Esophagus muscularis mucosa (tissue), 4 donors: ENCODE measurements around the gene THSD7A. TPM values are rescaled to one million over a fixed set of nuclear protein-coding genes. Genes with fewer than 3 reads are reported as not detected.

Experiments
- DNase-seq: peaks from one replicate; pipeline ENCODE4 v3.0.0-alpha.2; 2017; ENCODE audit errors: extremely low spot score
- H3K27ac ChIP-seq, 4 donors: fragments of 200-600 bp; sonication (generic); replicated peaks in 1 of 4; 1 replicate in 3 of 4; 2 replicates in 1 of 4; pipeline ENCODE4 v1.5.1; 2016 to 2019; ENCODE audit warnings: mild to moderate bottlenecking in 1 of 4
- H3K27me3 ChIP-seq, 4 donors: fragments of 200-600 bp; sonication (generic); one replicate each; pipeline versions ENCODE4 v1.5.1 to v1.6.0; 2016 to 2019
- H3K36me3 ChIP-seq, 4 donors: fragments of 200-600 bp; sonication (generic); one replicate each; pipeline ENCODE4 v1.5.1; 2016 to 2019
- H3K4me1 ChIP-seq, 4 donors: fragments of 200-600 bp; sonication (generic); one replicate each; pipeline ENCODE4 v1.5.1; 2016 to 2019
- H3K4me3 ChIP-seq, 4 donors: fragments of 200-600 bp; sonication (generic); 1 replicate in 2 of 4; 2 replicates in 2 of 4; pipeline ENCODE4 v1.5.1; 2016 to 2019; ENCODE audit warnings: mild to moderate bottlenecking in 4 of 4, moderate library complexity in 1 of 4
- H3K9me3 ChIP-seq, 4 donors: fragments of 200-600 bp; sonication (generic); 1 replicate in 3 of 4; 2 replicates in 1 of 4; pipeline ENCODE4 v1.5.1; 2016 to 2019
- EP300 ChIP-seq: sonication (generic); formaldehyde crosslinking; IDR thresholded peaks from one replicate; pipeline ENCODE4 v1.6.1; 2017; ENCODE audit warnings: antibody characterized with exemption
- POLR2A ChIP-seq: fragments of 450-650 bp; IDR thresholded peaks from one replicate; pipeline ENCODE4 v1.6.1; 2017; ENCODE audit warnings: antibody characterized with exemption, moderate library complexity, mild to moderate bottlenecking, low read depth
- POLR2AphosphoS5 ChIP-seq, 2 donors: sonication (generic); formaldehyde crosslinking; IDR thresholded peaks; one replicate each; pipeline ENCODE4 v1.6.1; 2017; ENCODE audit warnings: antibody characterized with exemption in 2 of 2
- WGBS: methylation state at CpG from one replicate; pipeline ENCODE4 v1.1.5; 2018; 5-methylcytosine and 5-hydroxymethylcytosine counted together
- intact Hi-C: fragments of 100-400 bp; cut with DNase I; formaldehyde crosslinking; loops from one replicate; pipeline ENCODE4 v1.15.1; 2023
- total RNA-seq, 4 donors: library from RNA; depleted of rRNA; stranded (reverse); fragments of >200 nt; gene quantifications; one replicate each; pipeline versions ENCODE4 v1.1.0 to v1.2.1, GENCODE V29; 2016
- TF ChIP-seq, protein P1 (sequence below), 3 experiments: fragments of 200-600 bp in 2 of 3; fragments of 450-650 bp in 1 of 3; sonication (generic) in 2 of 3; IDR thresholded peaks; one replicate each; pipeline ENCODE4 v1.5.1; 2017 to 2019; ENCODE audit warnings: antibody characterized with exemption in 3 of 3, mild to moderate bottlenecking in 2 of 3, moderate library complexity in 1 of 3

The THSD7A gene
- total RNA-seq, 4 donors from 2014 or later = 1.2 to 3.8 (median 2.8) TPM

DNA sequence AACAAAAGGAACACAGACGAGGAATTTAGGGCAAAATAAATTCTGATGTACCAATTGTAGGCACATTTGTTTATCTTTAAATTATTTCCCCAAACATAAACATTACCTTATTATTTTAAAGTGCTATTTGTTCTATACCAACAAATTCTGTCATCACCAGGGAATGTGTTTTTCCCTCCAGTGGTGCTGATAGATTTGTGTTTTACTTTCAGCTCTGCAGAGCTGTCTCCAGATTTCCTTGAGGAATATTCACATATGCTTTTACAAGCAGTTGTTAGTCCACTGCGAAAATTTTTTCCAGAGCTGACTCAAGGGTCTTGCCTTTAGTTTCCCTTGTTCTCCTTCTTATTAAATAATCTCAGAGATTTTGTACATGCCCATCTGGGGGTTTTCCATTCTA, 495.6 kb downstream of the THSD7A start:
- WGBS = 45% methylated on average over 2 of the region's 2 CpGs
- Histone ChIP-seq H3K27ac (no peak overlapping the region), H3K9me3 (no peaks in the 10 kb centered on the region), H3K4me3 (no peak overlapping the region), H3K4me1 (no peaks in the 10 kb centered on the region), H3K27me3 (no peaks in the 10 kb centered on the region), H3K36me3 (no peaks in the 10 kb centered on the region)
- TF ChIP-seq POLR2AphosphoS5 (IDR thresholded peaks at IDR 0.05) (no peak), EP300 (no peak), POLR2A (no peak)
- TF ChIP-seq, protein P1, sequence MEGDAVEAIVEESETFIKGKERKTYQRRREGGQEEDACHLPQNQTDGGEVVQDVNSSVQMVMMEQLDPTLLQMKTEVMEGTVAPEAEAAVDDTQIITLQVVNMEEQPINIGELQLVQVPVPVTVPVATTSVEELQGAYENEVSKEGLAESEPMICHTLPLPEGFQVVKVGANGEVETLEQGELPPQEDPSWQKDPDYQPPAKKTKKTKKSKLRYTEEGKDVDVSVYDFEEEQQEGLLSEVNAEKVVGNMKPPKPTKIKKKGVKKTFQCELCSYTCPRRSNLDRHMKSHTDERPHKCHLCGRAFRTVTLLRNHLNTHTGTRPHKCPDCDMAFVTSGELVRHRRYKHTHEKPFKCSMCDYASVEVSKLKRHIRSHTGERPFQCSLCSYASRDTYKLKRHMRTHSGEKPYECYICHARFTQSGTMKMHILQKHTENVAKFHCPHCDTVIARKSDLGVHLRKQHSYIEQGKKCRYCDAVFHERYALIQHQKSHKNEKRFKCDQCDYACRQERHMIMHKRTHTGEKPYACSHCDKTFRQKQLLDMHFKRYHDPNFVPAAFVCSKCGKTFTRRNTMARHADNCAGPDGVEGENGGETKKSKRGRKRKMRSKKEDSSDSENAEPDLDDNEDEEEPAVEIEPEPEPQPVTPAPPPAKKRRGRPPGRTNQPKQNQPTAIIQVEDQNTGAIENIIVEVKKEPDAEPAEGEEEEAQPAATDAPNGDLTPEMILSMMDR (IDR thresholded peaks at IDR 0.05) = no peak
- intact Hi-C loops = no loop called here
- no peak for DNase-seq

DNA sequence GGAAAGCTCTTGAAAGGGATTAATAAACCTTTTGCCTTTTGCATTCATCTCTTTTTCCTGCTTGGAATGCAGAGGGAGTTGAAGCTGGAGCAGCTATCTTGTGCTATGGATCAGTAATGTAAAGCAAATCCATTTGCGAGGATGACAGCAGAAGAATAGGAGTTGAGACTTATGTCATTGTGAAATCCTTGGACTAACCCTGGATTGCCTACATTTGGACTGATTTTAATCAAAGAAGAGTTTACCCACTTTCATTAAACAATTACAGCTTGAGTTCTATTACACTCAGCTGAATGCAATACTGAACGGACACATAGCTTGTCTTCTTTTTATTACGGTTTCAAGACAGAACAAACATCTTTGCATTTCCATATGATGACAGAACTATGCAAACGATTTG, 496.1 kb downstream of the THSD7A start:
- TF ChIP-seq, protein P1 (IDR thresholded peaks at IDR 0.05) = no peak
- no peak for TF ChIP-seq POLR2AphosphoS5 (IDR thresholded peaks at IDR 0.05)
- TF ChIP-seq POLR2A = no peak
- TF ChIP-seq EP300 = no peak
- Histone ChIP-seq H3K9me3 (peaks cover 0 to 3% (median 0%) of the 10 kb centered on the region in 4 donors), H3K4me1 (no peaks in the 10 kb centered on the region), H3K4me3 (no peak overlapping the region), H3K36me3 (no peaks in the 10 kb centered on the region), H3K27me3 (no peaks in the 10 kb centered on the region), H3K27ac (no peak overlapping the region)
- WGBS = 79% methylated on average over 4 of the region's 4 CpGs
- no peak for DNase-seq
- intact Hi-C loops = no loop called here

DNA sequence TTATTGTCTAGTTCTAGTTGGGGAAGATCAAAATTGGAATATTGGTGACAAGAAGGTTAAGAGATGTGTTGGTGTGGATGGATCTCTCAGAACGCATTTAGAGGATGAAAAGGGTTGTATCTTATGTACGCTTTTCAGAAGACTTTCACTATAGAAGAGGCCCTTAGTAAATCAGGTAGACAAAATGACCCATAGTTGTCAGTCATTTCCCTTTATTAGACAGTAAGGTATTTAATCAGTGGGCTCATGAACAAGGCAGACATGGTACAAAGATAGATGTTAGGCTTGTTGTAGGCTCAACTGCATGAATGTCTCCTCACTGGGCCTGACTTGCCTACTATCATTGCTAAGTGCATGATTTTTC, 499.2 kb downstream of the THSD7A start:
- no peak overlapping the region for H3K4me3 ChIP-seq
- intact Hi-C loops = no loop called here
- no peaks in the 10 kb centered on the region for H3K4me1 ChIP-seq
- no peak overlapping the region for H3K27ac ChIP-seq
- H3K27me3 ChIP-seq = no peaks in the 10 kb centered on the region
- 100% methylated on average over 2 of the region's 2 CpGs for WGBS
- TF ChIP-seq, protein P1 (IDR thresholded peaks at IDR 0.05) = no peak
- no peak for TF ChIP-seq EP300
- TF ChIP-seq POLR2AphosphoS5 (IDR thresholded peaks at IDR 0.05) = no peak
- no peak for TF ChIP-seq POLR2A
- H3K36me3 ChIP-seq = no peaks in the 10 kb centered on the region
- no peak for DNase-seq
- H3K9me3 ChIP-seq = peaks cover 0 to 3% (median 0%) of the 10 kb centered on the region in 4 donors

DNA sequence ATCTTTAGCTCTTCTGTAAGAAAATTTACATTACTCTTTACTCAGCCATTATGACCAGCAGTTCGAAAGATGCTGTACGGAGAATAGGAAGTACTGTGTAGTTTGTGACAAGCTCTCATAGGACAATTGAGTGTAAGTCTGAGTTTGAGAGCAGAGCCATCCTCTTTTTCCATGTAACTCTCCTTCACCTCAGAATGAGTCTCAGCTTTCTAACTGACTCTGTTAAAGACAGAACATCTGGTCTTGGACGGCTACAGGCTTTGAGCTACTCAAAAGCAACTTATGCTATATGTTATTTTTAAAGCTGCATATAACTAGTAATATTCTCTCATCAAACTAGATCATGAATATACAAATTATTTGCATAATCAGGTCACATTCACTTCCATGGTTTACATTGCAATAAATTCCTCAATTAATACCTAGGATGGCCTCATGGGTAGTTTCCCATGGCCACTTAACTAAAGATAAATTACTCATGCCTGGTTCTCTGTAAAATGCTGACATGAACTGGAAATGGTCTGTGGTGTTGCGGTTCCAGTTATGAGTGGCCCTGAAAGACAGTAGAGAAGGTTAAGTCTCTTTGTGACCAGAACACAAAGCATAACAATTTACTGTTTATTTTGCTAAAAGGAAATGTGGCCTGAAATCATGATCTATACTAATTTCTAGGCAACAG, 499.7 kb downstream of the THSD7A start:
- DNase-seq = no peak
- WGBS = 87% methylated on average over 4 of the region's 4 CpGs
- H3K27ac ChIP-seq = no peak overlapping the region

More for the DNA sequence above, 499.7 kb downstream of the THSD7A start:
- H3K9me3 ChIP-seq = peaks cover 0 to 3% (median 0%) of the 10 kb centered on the region in 4 donors
- no peaks in the 10 kb centered on the region for H3K4me1 ChIP-seq
- no peak for TF ChIP-seq POLR2A
- TF ChIP-seq, protein P1 (IDR thresholded peaks at IDR 0.05) = no peak
- no peak for TF ChIP-seq EP300
- no peak for TF ChIP-seq POLR2AphosphoS5 (IDR thresholded peaks at IDR 0.05)
- no peak overlapping the region for H3K4me3 ChIP-seq
- H3K36me3 ChIP-seq = no peaks in the 10 kb centered on the region
- no peaks in the 10 kb centered on the region for H3K27me3 ChIP-seq
- intact Hi-C loops = no loop called here
